CD4-positive, alpha-beta T cell treated with Interleukin-6 at 100 ng/mL for 8 hours (primary cell): ENCODE measurements around the gene CXCL1.
"Not testable (repeated sequence)": the region's sequence is repeated elsewhere in the genome, so short reads cannot be mapped to it uniquely, and the experiment has no call there.

Experiments used
- DNase-seq: peaks from one replicate; pipeline ENCODE4 v3.0.0-alpha.2; 2020; ENCODE audit warnings: mixed read lengths, low spot score

The CXCL1 gene

DNA sequence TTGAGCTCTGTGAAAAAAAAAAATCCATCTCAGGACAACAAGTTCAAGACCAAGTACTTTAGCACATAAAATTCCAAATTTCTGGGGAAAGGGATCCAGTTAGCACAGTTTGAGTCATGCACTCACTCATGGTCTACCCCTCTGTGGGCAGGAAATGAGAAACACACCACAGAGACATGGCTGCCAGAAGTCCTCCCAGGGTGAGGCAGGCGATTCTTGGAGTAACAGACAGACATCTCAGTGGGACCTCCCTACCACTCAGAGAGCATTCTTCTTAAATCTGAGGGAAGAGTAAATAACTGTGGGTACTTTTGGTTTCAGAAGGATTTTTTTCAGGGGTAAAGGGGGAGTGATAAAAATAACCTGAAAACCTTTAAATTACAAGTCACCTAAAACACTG lies 14.1 kb downstream of the CXCL1 start:
- DNase-seq: no peak

- DNase-seq: no peak
Measured at GRCh38 chr4:73885574-73886267, 16.5 kb downstream of the CXCL1 start.

GRCh38 chr4:73891326-73891725 lies 22.1 kb downstream of the CXCL1 start:
- no peak for DNase-seq

DNA sequence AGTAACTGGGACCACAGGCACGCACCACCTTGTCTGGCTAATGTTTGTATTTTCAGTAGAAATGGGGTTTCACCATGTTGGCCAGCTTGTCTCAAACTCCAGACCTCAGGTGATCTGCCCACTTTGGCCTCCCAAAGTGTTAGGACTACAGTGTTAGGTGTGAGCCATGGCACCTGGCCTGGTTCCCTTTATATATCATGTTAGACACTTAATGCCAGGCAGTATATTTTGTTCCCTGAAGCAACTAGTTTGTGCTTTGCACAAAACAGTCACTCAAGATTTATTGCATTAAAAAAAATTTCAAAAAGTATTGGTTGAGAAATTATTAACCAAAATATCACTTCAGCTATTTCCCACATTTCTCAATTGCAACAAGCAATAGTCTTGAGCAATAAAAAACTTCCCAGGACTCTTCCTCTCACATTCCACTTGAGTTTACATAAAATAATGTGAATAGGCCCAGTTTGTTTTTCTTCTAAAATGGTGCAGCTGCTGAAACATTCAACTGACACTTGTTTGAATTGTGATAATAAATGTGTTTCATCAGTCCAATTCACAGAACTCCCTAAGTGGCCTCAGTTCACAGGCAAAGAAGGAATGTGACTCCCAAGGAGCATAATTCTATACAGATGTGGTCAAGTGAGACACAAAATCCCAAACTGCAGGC lies 22.7 kb downstream of the CXCL1 start:
- no peak for DNase-seq

DNA sequence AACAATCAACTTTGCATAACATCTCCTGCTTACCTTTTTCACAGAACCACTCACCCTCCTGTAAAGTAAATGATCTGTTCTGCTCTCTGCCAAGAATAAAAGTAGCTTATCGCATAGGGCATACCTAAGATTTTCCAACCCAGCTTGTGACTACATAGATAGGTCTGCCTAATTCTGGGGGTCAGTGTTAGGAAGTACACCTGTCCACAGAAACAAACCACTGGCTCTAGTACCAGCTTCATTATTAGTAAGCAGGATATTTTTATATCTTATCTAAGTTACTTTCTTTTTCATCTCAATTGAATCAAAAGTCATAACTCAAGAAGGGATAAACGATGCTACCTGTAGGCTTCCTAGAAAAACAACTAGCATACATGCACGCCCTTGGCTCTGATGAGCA lies 23.8 kb downstream of the CXCL1 start:
- DNase-seq: no peak

- DNase-seq: no peak
Measured at GRCh38 chr4:73894001-73894400, 24.8 kb downstream of the CXCL1 start.

DNA sequence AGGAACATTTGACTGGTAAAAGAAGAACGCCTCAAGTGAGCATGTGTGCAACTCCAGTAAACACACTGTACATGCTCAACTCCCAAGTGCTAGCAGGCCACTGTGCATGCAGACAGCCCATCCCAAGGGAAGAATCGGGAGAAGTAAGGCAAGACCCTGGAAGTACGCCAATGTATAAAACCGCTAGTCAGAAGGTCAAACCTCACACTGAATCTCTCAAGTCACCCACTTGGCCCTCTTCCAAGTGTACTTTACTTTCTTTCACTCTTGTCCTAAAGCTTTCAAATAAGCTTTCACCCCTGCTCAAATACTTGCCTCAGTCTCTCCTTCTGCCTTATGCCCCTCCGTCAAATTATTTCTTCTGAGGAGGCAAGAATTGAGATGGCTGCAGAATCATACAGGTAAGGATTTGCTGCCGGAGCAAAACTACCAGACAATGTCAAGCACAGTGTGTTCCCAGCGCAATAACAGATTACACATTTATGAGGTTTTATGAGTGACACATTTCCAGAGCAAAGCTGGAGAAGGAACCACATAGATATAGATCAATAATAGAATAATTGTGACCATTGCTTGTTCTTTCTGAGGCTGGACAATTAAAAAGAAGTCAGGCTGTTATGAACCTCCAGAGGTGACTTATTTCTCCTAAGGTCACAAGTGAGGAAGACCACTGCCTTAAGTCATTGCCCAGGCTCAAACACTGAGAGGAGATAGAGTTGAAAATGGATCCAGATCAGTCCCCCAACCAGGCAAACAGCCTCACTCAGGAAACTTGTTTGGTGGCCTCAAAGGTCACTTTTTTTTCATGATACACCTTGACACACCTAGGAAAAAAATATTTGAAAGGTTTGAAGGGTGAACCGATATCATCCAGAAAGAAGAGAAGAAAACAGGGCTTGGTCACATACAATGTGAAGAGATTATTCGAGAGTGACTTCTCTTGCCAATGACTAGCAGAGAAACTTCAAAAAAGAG lies 26.3 kb downstream of the CXCL1 start:
- no peak for DNase-seq

DNA sequence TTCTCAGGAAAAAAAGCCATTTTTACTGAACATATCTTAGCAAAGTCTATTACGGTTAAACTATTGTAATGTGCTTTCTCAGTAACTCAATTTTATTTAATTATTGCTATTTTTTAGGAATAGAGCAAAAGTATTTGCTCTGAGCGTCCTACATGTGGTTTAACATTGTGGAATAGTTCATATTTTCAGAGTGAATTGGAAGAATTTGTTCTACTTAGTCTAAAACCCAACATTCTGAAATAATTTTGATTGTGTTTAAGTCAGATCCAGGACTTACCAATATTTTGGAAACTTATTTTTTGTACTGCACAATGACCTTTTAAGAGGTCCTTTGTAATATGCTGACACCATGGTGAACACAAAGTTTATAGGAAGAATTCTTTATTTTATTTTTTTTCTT lies 27.2 kb downstream of the CXCL1 start:
- DNase-seq: no peak

GRCh38 chr4:73897380-73898136 lies 28.4 kb downstream of the CXCL1 start:
- DNase-seq: no peak

DNA sequence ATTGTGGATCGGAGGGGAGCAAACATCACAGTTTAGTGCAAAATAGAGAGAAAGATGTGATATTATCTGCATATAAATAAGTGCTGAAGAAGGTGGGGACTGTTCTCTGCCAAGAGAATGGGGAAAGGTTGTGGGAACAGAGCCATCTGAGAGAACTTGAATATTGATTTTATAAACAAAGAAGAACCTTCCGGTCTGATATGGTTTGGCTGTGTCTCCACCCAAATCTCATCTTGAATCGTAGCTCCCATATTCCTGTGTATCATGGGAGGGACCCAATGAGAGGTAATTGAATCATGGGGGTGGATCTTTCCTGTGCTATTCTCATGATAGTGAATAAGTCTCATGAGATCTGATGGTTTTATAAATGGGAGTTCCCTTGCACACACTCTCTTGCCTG lies 30.1 kb downstream of the CXCL1 start:
- not testable (repeated sequence) for DNase-seq

DNA sequence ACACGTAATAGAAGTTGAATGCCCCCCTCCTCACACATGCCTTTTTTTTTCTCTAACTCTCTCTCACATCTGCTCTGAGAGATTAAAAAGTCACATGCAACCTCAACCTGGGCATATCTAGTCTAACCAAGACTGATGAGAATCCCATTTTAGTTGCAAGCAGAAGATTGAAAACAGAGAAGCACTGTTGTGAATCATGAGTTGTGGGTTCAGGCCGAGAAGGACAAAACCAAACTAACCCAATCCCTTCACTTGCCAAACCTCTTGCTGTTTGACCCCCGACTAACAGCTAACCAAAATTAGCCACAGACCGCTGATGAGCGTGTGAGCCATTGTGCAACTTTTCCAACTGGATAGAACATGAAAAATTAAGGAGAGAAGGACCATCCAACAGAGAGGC lies 31.8 kb downstream of the CXCL1 start:
- no peak for DNase-seq

DNA sequence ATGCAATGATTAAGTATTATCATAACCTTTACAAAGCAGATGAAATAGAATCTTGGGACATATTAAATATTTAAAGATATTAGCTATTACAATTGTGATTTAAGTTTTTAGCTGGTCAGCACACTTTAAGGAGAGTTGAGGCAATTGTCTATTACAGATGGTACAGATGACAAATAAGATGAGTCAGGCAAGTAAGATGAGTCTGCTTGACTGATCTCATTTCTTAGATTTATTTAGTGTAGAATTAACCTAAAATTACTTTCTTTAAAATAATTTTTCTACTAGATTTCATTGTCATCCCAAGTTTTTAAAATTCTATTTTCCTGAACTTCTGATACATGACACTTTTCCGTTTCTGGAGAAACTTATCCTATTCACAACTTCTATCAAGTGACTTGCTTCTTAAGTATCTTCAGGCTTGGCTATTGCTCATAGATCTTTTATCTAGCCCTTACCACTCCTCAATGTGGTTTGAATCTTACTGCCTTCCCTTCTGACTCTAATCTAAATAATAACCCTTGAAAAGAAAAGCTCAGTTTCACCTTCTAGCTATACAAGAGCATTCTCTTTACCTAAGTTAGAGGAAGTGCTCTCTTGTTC lies 32.9 kb downstream of the CXCL1 start:
- DNase-seq: no peak

DNA sequence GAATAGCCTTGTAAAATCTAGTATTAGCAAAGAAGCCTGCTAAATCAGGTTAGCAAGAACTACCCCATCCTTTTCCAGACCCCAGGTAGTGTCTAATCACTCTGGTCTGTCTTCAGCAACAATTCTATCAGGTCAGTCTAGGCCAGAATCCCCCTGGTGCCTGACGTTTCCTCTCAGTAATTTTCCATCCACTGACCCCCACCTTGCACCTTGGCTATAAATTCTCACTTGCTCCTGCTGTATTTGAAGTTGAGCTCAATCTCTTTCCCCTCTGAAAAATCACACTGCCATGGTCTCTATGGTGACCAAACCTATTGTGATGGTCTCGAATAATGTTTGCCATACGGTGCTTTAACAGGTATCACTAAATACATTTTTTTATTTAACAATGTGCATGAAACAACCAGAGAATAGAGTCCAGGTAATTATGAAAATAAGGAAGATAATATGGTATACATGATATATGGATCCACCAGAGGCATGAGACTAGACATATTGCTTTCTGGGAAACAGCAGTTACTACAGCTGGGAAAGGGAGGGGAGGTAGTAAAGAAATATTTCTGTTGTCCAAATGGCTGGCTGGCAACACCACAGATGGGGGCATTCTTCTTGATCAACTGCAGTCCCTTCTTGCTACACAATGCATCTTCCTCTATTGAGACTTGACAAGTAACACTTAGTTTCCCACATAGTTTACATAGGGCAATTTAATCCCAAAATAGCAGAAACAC lies 33.8 kb downstream of the CXCL1 start:
- no peak for DNase-seq

- no peak for DNase-seq
Measured at GRCh38 chr4:73904491-73904890, 35.3 kb downstream of the CXCL1 start.

GRCh38 chr4:73908965-73909364 lies 39.8 kb downstream of the CXCL1 start:
- DNase-seq: no peak

DNA sequence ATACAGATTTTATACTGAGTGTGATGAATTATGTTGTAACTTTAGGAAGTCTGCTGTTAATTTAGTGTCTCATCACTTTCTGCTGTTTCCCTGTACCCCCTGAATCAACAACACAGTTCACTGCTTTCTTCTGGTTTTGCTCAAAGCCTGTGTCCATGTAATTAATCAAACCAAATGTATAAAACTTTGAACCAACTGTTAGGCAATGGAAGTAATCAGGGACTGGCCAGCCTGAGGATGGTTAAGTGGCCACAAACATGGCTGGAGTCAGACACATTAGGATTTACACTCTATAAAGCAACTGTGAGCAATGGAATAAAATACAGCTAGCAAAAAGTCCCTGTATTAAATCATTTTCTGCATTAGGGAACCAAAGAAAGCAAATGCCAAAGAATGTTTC lies 42.6 kb downstream of the CXCL1 start:
- DNase-seq: no peak

GRCh38 chr4:73912191-73912590 lies 43.0 kb downstream of the CXCL1 start:
- no peak for DNase-seq

- no peak for DNase-seq
Measured at GRCh38 chr4:73914071-73914470, 44.9 kb downstream of the CXCL1 start.

DNA sequence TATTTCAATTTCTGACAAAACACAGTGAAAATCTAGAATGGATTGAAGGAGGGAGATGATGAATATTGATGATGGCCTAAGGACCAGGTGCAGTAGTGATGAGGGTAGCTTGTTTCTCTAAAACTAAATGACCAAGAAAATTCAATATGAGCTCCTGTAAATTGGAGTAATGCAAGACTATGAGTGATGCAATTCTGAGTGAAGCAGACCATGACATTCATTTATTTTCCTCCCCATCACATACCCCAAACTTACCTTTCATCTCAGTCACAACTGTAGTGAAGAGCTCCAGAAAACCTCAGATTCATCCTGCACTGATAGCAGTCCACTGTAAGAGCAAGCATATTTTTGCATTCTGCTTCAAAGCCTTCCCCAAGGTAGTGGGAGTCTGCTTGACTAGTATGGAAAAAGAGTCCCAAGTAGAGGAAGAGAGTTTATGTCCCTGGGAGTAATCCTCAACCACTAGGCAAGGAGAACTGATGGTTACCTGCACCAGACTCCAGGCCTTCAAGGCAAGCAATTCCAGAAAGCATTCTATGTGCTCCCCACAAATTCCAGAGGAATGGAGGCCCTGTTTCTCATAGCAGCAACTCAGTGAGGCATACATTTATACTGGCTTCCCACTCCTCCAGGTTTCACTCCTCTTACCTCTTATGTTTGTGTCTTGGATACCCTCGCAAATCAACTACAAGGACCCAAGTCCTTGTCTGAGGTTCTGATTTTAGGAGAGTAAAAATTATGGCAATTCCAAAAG lies 47.2 kb downstream of the CXCL1 start:
- DNase-seq: no peak

- DNase-seq: no peak
Measured at GRCh38 chr4:73917081-73917501, 47.9 kb downstream of the CXCL1 start.
